Measurements from ENCODE around the gene PIF1.

PIF1 gene

DNA sequence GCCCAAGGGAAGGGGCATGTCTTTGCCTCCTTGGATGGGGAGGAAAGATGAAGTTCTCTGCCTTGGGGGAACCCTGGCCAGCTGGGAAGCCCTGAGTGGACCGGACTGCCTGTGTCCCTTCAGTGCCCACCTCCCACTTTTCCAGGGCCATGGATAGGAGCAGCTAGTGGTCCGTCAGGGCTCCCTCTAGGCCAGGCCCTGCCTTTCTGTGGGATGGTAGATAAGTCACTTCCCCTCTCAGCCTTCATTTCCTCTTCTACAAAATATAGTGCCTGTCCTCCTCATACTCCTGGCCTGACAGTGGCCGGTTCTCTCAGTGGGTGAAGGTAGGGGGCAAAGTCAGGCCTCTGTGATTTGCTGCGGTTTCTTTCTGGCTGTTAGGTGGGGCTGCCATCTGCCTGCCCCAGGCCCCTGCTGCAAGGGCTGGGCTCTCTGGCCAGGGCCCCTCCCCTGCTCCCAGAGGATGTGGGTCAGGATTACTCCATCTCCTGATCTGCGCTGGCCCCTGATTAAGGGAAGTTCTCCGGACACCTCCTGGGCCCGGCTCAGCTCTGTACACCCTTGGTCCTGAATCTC, 17.6 kb upstream of the PIF1 start:
- TF ChIP-seq CTCF (conservative IDR thresholded peaks at IDR 0.05; ENCODE audit: low read length): no peak
- peak overlapping the region; percentile 96 for H3K4me3 ChIP-seq (ENCODE audit: low read length)
- DNase-seq (ENCODE audit: low read depth): peak; percentile 61

DNA sequence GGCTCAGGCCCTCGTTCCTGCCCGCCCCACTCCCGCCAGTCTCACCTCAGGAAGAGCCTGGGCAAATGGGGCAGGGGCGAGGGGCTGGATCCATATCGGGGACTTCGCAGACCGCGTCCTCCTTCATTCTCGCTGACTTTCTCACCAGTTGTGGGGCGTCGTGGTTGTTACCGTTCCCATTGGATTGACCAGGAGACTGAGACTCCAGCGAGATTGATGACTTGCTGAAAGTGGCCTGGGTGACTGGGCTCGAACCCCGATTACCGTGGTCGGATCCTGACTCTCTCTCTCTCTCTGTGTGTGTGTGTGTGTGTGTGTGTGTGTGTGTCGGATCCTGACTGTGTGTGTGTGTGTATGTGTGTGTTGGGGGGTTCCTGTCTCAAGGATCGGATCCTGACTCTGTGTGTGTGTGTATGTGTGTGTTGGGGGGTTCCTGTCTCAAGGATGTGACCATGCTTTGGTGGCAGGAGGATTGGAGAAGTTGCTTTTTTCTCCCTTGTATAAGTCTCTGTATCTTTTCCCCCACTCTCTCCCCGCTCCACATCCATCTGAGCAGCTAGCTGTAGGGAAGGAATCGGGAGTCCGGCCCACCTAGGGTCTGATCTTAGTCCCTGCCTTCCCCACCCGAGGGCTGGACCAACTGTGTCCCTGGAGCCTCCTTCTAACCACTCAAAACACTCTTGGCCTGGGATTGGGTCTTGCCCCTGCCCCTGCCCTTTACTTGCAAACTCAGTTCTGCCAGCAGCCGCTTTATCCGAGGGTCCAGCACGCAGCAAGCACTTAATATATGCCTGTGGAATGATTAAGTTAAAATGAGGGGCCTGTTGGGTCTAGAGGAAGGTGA, 16.9 kb upstream of the PIF1 start:
- no peak for DNase-seq (ENCODE audit: low read depth)
- peak overlapping the region; percentile 96 for H3K4me3 ChIP-seq (ENCODE audit: low read length)
- no peak for TF ChIP-seq CTCF (conservative IDR thresholded peaks at IDR 0.05; ENCODE audit: low read length)

GRCh38 chr15:64841344-64842095, 16.1 kb upstream of the PIF1 start, which contains the start of gene PLEKHO2:
Gene PLEKHO2, plus strand, starts transcription at chr15:64841915. Its CDS starts 102 bp downstream, at chr15:64842017.
- peak; percentile 94 for DNase-seq (ENCODE audit: low read depth)
- TF ChIP-seq CTCF (conservative IDR thresholded peaks at IDR 0.05; ENCODE audit: low read length): no peak
- peak within 1 kb of the TSS; percentile 96 for H3K4me3 ChIP-seq (ENCODE audit: low read length)

- no peak for DNase-seq (ENCODE audit: low read depth)
- H3K4me3 ChIP-seq (ENCODE audit: low read length): peak overlapping the region; percentile 71
- TF ChIP-seq CTCF (conservative IDR thresholded peaks at IDR 0.05; ENCODE audit: low read length): no peak
Observed at GRCh38 chr15:64841060-64841343, 15.6 kb upstream of the PIF1 start.

DNA sequence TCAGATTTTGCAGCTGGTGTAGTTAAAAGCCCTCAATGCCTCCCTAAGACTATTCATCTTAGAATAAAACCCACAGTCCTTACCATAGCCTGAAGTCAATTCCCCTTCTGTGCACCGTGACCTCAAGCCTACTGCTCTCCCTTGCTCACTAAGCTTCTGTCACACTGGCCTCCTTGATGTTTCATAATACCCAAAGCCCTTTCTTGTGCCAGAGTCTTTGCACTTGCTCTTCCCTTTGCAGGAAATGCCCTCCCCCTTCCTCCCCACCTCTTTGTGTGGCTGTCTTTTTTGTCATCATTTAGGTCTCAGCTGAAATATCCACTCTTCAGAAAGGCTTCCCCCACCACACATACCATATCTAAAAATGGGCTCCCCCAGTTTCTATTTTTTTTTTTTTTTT, 12.1 kb upstream of the PIF1 start:
- DNase-seq (ENCODE audit: low read depth): no peak

DNA sequence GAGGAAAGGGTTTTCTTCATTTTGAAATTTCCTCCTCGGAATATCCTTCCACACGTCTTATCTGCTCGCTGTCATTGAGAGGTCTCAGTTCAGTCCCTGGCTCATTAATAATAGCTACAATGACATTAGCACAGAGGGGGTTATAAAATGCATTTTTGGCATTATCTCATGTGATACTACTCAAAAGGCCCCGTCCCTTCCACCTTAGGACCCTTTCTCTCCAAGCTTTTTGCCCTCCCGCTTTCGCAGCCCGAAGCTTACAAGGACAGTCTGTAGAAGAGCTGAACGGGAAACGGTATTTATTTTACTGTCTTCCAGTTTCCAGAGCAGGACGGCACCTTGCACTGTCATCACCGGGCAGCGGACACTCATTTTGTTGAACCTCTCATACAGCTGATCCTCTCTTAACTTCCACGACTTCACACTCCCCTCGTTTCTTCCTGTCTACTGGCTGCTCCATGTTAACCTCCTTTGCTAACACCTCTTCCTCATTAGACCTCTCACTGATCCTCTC, 10.6 kb upstream of the PIF1 start:
- TF ChIP-seq CTCF (conservative IDR thresholded peaks at IDR 0.05; ENCODE audit: low read length): no peak
- H3K4me3 ChIP-seq (ENCODE audit: low read length): peak overlapping the region; percentile 32

More for the DNA sequence above, 12.1 kb upstream of the PIF1 start:
- no peak for TF ChIP-seq CTCF (conservative IDR thresholded peaks at IDR 0.05; ENCODE audit: low read length)
- H3K4me3 ChIP-seq (ENCODE audit: low read length): no peak overlapping the region

More for the DNA sequence above, 10.6 kb upstream of the PIF1 start:
- no peak for DNase-seq (ENCODE audit: low read depth)
